Hepatic stellate cell (primary cell): Measurements from ENCODE around the gene FSD1L.
A peak's percentile ranks its signal among the peaks of the same experiment; 100 is the strongest.

Experiments used
- DNase-seq: peaks from one replicate; pipeline ENCODE4 v3.0.0; 2011; ENCODE audit warnings: low spot score

Gene FSD1L

GRCh38 chr9:105447814-105448812 is at the start of gene FSD1L:
FSD1L (plus strand) TSS chr9:105448034; CDS start chr9:105448221, 187 bp downstream.
- DNase-seq: peak; percentile 94

- DNase-seq: no peak
These were observed 48.7 kb upstream of the FSD1L start for GRCh38 chr9:105399117-105399516.

GRCh38 chr9:105401651-105402050 is 46.2 kb upstream of the FSD1L start:
- peak; percentile 46 for DNase-seq

- no peak for DNase-seq
These were observed 44.1 kb upstream of the FSD1L start for GRCh38 chr9:105403552-105404248.

GRCh38 chr9:105405514-105406131 is 42.2 kb upstream of the FSD1L start:
- DNase-seq: no peak

GRCh38 chr9:105406369-105406768 is 41.5 kb upstream of the FSD1L start:
- no peak for DNase-seq

GRCh38 chr9:105413525-105413924 is 34.3 kb upstream of the FSD1L start:
- peak; percentile 36 for DNase-seq

GRCh38 chr9:105414947-105415661 is 32.7 kb upstream of the FSD1L start:
- peak; percentile 36 for DNase-seq

- DNase-seq: no peak
These were observed 32.2 kb upstream of the FSD1L start for GRCh38 chr9:105415662-105415980.

- DNase-seq: no peak
These were observed 31.0 kb upstream of the FSD1L start for GRCh38 chr9:105416840-105417239.

- DNase-seq: no peak
These were observed 29.0 kb upstream of the FSD1L start for GRCh38 chr9:105418588-105419500.

- no peak for DNase-seq
These were observed 27.8 kb upstream of the FSD1L start for GRCh38 chr9:105419816-105420597.

- DNase-seq: no peak
These were observed 26.7 kb upstream of the FSD1L start for GRCh38 chr9:105421154-105421553.

- no peak for DNase-seq
These were observed 26.0 kb upstream of the FSD1L start for GRCh38 chr9:105421864-105422263.

GRCh38 chr9:105425816-105426433 is 21.9 kb upstream of the FSD1L start:
- peak; percentile 50 for DNase-seq

GRCh38 chr9:105426657-105427056 is 21.2 kb upstream of the FSD1L start:
- DNase-seq: no peak

- DNase-seq: no peak
These were observed 16.2 kb upstream of the FSD1L start for GRCh38 chr9:105431424-105432246.

- DNase-seq: no peak
These were observed 15.5 kb upstream of the FSD1L start for GRCh38 chr9:105432247-105432842.
